GM20431 (cell line): ENCODE data around the gene LRRC27.
"Not testable (repeated sequence)": the region's sequence is repeated elsewhere in the genome, so short reads cannot be mapped to it uniquely, and the experiment has no call there.

ENCODE experiments used
- in situ Hi-C: fragments of 300-500 bp; cut with MseI, MboI; formaldehyde crosslinking; loops from one replicate; pipeline ENCODE4 v1.15.0; 2020; ENCODE audit warnings: low sequenced_read_pairs; ENCODE audit not compliant: unreplicated experiment

LRRC27 gene

DNA sequence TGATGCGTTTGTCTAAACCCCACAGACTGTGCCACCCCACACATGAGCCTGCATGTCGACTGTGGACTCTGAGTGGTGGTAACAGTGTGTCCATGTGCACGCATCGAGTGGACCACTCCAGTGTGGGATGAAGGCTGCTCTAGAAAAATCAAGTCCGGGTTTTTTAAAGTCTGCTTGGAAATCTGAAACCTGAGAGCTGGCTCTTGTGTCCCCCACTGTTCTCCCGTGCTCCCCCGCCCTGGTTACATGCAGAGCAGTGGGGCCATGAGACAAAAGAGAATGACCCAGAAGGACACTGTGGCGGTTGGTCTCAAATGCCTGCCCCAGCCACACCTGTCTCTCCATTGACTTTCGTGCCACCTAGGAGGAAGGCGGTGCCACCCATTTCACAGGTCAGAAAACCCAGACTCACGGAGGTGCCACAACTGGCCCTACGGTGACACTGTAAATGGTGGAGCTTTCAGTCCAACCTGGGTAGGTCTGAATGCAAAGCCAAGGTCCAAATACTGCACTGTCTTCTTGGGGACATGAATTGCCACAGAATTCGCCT, 37.7 kb downstream of the LRRC27 start:
- in situ Hi-C loops: no loop called here

DNA sequence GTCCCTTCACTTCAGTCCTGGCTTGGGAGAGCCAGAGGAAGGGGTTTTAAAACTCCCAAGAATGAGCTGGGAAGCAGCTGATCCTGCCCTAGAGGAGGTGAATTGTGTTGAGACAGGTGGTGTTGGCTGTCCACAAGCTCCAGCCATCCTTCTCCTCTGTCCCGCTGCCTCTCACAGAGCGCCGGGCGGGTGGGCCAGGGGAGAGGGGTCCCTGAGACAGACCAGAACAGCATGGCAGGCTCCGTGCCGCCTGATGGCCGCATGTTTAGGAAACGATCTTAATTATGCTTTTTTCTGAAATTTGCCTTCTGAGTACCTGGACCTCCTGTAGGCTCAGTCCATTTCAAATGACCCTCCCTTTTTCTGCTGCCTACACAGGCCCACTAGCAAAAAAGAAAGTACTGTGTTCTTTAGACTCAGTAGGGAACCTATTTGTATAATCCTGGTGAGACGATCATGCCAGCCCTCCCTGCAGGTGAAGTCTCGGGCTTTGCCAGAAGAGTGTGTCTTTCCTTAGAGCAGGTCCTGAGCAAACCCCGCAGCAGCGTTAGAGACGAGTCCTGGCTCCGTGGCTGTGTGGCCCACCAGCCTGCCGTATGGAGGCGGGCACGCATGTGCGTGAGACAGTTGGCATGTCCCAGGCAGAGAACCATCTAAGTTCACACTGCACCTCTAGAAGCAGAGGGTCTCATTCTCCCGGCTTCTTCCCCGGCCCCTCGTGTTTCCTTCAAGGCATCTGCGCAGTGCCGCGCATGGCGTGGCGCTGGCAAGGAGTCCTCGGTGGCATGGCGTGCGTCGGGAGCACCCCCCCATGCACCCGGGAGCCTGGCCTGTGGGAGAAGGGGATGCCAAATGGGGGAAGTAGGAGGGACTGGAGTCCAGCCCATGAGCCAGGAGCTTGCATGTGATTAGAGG, 38.7 kb downstream of the LRRC27 start:
- in situ Hi-C loops: no loop called here

DNA sequence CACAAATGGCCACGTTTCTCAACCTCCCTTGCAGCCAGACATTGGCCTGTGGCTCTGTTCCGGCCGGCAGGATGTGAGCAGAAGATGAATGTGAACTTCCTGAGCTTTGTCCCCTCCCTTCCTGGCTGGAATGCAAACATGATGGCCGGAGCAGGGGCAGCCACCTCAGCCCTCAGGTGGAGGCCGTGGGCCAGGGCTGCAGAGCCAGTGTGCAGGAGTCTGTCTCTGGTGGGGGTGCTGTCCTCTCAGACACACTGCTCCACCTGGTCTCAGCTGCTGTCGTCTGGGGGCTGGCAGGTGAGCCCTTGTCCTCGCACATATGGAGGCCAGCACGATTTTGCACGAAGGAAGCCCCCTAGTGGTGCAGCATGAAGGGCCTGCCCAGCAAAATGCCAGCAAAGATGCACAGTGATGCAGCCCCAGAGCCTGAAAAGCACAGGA, 39.7 kb downstream of the LRRC27 start:
- in situ Hi-C loops: no loop called here

DNA sequence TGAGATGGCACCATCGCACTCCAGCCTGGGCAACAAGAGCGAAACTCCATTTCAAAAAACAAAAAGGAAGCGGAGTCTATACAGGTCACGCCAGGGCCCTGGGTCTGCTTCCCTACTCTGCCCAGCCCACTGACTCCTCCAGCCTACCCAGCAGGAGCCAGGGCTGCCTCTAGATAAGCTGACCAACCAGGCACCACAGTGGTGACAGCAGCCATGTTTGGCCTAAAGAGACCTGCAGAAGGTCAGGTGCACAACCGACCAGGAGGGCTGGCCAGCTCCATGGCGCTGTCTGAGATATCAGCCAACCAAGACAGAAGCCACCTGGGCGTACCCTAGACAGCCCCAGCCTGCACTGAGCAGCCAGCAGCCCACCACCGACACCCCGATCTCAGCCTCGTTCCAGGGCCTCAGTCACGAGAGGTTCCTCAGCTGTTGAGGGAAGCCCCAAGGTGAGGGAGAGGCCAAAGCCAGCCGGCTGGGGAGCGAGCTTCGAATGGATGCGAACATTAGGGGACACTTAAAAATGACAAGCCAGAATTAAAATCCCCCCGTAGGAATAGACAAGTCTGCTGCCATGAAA, 40.6 kb downstream of the LRRC27 start:
- in situ Hi-C loops: no loop called here

DNA sequence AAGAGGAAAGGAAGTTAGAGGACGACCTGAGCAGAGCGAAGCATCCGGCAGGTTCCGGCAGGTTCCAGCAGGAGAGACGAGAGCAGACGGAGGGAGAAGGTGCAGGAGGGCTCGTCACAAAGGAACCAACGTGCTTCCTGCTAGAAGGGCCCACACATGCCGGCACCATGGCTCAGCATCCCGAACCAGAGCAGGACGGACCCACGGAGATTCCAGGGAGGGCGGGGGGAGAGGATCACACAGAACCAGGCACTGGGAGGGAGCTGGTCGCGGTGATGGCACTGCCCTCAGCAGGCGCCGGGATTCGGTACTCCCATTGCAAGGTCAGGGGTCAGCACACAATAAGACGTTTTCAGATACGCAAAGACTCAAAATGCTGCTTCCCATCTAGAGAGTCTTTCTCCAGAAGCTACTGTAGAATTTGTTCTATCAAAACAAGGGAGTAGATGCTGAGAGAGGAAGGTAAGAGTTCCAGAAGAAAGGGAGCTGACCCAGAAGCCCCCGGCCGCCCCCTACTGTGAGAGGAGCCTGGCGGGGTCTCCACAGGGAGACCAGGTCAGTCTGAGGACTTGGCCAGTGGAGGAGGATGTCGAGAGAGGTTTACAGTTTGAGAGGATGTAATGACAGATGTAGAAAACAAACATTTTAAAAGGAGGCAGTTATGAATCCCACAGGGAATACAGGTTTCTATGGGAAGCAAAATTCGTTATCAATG, 41.4 kb downstream of the LRRC27 start:
- in situ Hi-C loops: no loop called here

DNA sequence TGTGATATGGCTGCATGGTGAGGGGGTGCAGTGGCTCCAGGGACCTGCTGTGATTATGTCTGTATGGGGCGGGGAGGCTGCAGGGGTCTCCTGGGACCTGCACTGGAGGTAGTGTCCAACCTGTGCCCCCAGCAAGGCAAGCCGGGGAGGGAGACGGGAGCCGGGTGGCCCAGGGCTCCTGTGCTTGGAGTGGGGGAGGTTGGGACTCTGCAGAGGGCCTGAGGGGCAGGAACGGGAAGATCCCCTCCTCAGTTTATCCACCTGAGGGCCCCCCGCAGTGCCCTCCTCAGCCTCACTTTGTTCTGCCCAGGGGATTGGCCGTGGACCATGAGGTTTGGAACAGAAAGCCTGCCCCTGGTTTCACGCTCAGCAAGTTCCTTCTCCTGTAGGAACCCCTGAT, 42.2 kb downstream of the LRRC27 start:
- in situ Hi-C loops: no loop called here

DNA sequence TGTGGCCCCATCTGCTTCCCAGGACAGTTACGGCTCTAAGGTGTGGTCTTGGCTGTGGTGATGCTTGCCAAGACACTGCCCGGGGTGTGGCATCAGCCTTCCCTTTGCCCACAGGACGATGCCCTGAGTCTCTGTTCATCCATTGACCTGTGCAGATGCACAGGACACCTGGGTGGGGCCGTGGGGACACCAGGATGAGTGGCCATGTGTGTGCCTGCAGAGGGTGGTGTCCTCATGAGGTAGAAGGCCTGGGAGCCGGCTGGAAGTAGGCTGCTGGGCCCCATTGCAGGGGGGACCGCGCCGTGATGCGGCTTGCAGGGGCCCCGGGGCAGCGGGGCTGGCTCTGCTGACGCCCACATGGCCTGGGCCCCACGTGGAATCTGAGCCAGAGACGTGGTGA, 42.6 kb downstream of the LRRC27 start:
- in situ Hi-C loops: no loop called here

DNA sequence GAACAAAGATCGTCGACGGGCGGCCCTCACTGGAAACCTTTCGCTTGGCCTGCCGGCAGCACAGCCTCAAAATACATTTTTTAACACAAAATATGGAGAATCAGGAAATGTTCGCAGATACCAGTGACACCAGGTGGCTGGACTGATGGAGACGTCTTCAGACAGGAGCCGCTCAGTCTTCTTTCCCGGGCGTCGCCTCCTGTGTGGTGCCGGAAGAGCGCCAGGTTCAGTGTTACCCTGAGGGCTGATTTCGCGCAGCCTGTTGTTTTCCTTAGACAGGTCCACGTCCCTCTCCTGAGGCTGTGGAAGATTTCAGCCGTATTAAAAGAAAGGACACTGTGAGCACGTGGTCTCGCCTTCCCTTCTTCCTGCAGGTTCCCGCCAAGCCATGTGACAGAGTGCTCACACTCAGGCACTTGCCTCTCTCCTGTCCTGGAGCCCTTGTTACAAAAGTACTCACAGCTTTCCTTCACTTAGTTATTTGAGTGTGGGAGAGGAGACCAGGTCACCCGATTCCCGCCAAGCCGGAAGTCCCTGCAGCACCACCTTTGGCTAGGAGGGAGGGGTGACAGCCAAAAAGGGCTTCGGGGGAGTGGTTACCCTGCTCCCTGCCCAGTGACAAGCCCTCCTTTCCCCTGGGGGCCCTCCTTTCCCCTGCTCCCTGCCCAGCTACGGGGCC, 43.3 kb downstream of the LRRC27 start:
- in situ Hi-C loops: no loop called here

DNA sequence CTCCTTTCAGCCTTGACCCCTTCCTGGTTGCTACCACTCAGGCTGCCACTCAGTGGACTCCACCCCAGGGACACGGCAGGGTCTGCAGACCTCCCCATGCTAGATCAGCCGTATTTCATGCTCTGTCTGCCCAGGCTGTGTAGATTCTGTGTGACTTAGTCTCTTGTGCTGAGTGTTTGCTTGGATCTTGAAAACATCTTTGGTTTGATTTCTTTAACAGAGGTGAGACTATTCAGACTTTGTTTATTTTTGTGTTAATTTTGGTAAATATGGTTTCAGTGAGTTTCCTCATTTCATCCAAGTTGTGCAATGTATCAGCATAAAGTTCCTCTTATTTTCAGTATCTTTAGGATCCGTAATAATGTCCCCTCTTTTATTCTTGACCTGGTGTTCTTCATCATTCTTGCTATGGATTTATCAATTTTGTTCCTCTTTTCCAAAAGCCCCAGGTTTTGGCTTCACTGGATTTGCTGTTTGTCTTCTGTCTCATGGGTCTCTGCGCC, 43.9 kb downstream of the LRRC27 start:
- in situ Hi-C loops: no loop called here

DNA sequence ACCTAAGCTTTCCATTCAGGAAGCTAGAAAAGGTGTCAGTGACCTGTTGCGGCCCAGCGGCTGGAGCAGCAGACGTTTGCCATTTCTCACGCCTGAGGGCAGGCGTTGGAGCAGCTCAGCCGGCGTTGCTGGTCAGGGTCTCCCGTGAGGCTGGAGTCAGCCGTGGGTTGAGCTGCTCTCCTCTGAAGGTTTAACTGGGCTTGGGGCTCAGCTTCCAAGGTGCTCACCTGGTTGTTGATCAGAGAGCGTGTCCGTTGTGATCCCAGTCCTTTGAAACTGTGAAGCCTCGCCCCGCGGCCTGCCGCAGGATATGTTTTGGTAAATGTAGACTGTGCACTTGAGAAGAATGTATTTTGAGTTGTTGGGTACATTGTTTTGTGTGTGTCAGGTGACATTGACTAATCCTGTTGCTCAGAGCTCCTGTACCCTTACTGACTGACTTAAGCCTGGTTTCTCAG, 44.4 kb downstream of the LRRC27 start:
- in situ Hi-C loops: no loop called here

DNA sequence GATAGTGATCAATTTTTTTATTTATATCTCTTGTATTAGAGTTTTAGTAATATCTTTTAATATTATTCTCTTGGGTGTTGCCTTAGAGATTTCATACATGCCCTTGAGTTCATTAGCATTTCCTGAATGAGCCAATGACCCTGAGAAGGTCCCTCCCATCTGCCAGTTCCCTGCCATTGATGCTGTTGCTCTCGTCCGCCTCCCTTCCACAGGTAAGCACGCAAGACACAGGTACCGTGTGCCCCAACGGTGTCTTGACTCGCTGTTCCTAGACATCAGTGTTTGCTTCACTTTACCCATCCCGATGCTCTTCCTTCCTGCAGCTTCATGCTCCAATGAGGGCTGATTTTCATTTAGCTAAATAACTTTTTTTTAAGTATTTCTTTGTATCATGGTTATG, 45.3 kb downstream of the LRRC27 start:
- in situ Hi-C loops: no loop called here

DNA sequence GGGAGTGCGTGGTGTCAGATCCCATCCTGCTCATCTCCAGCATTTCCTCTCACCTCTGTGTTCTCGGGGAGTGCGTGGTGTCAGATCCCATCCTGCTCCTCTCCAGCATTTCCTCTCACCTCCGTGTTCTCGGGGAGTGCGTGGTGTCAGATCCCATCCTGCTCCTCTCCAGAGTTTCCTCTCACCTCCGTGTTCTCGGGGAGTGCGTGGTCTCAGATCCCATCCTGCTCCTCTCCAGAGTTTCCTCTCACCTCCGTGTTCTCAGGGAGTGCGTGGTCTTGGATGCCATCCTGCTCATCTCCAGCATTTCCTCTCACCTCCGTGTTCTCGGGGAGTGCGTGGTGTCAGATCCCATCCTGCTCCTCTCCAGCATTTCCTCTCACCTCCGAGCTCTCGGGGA, 47.0 kb downstream of the LRRC27 start:
- in situ Hi-C loops: not testable (repeated sequence)

DNA sequence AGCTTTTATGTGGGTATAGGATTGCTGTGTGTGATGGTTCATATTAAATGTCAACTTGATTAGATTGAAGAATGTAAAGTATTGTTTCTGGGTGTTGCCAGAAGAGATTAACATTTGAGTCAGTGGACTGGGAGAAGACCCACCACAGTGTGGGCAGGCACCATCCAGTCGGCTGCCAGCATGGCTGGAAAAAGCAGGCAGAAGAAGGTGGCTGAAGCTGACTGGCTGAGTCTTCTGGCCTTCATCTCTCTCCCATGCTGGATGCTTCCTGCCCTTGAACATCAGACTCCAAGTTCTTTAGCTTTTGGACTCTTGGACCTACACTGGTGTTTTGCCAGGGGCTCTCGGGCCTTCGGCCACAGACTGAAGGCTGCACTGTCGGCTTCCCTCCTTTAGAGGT, 49.0 kb downstream of the LRRC27 start:
- in situ Hi-C loops: not testable (repeated sequence)

DNA sequence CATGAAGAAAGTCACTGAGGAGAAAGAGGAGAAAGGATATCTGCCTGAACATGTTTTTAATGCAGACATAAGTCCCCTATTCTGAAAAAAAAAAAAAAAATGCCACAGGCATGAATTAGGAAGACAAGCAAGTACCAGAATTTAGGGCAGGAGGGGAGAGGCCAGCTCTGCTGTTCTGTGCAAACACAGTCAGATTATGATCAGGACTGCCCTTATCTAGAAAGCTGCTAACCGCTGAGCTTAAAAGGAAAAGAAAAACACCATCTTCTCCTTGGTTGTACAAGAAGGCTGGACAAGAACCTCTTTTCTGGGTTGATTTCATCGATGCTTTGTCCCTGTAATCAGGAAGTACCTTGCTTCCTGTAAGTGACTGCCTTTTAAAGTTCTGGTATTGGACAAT, 49.7 kb downstream of the LRRC27 start:
- in situ Hi-C loops: no loop called here

DNA sequence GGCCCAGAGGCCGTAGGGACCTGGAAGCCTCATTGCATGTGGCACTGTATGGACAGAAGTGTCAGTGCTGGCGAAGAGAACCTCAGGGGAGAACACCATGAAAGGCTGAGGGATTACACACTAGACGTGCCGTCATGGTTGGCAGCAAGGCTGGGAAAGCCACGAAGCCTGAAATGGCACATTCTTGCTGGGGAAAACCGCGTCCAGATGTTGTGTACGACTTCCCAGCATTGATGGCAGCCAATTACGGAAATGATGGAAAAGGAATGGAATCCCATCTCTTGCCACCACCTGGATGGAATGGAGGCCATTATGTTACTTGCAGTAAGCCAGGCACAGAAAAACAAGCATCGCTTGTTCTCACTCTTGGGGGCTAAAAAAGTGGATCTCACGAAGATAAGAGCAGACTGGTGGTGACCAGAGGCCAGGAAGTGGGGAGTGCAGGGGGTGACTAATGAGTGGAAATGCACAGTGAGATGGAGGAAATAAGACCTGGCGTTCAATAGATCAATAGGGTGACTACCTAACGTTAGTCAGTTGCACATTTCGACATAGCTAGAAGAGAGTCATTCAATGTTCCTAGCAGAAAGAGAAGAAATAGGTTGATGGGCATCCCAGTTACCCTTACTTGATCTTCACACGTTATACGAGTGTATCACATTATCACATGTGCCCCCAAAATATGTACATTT, 50.4 kb downstream of the LRRC27 start:
- in situ Hi-C loops: no loop called here

DNA sequence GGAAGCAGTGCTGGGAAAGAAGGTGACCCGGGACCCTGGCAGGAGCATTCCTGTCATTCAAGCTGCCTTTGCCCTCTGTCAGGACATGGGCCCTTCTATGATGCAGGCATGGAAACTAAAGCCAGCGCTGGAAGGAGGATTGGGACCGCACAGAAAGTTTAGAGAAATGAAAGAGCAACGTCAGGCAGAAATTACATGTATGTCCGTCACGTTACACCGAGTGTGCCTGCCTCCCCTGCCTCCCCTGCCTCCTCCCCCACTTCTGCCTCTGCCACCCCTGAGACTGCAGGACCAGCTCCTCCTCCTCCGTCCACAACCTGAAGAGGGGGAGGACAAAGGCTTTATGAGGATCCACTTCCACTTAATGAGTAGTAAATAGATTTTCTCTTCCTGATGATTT, 51.1 kb downstream of the LRRC27 start:
- in situ Hi-C loops: no loop called here

DNA sequence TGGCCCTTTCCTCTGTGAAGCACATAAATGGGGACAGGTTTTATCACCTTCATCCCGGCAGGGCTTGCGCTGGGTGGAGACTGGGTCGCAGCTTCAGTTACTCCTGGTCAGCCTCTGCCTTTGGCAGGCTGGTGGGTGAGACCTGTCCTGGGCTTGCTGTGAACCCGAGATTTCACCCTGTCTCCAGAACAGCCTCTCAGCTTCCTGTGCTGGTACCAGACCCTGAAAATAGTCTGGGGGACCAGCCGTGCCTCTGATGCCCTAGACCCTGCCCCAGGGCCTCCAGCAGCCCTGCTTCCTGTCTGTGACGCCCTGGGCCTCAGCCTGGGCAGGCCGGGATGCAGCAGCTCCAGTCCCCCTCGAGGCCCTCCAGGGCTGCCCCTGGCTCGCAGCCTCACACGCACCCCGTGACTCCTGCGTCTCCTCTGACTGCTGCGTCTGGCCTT, 51.8 kb downstream of the LRRC27 start:
- in situ Hi-C loops: no loop called here

DNA sequence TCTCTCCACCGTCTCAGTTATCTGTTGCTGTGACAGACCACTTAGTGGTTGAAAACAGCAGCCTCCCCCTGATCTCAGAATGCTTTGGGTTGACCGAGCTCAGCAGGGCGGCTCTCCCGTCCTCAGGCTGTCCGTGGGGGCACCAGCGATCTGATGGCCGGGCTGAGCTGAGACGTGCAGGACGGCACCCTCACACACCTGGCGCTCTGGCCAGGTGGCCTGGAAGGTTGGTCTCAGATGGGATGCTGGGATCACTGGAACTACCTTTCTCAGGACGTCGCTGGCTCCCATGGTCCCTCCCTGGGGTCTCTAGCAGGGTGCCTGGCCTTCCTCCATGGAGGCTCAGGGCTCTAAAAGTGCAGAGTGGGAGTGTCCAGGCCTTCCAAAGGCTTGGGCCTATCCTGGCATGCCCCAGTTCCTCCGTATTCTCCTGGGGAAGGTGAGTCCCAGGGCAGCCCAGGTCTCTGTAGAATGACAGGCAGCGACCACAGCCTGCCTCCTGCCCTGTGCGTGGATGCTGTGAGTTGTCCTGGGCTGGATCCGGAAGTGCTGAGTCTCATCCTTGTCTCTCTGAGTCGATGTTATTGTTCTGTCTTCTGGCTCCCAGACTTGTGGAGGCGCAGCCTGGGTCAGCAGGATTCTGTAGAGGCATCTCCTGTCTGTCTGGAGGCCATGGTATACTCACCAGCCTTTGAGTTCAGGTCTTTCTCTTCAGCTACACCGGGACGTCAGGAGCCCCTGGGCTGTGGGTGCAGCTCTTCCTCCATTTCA, 52.8 kb downstream of the LRRC27 start:
- in situ Hi-C loops: no loop called here

DNA sequence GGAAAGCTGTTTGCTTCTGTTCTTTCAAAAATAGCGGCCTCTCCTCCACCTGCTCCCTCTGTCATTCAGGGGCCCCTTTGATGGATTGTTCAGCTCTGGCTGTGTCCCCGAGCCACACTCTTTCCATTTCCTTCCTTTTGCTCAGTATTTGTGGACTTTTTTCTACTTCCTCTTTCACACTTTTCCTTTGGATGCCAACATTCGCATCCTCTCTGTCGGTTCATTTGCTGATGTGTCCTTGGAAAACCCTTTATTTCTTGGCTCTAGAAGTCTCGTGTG, 53.3 kb downstream of the LRRC27 start:
- in situ Hi-C loops: no loop called here
